BE2C (cell line): ENCODE results near the gene ARHGEF39.

Experiments
- DNase-seq: peaks from one replicate; pipeline ENCODE4 v3.0.0-alpha.2; 2020
- H3K27me3 ChIP-seq: fragments of 250-450 bp; sonication (Bioruptor Pico); 2 replicates; pipeline ENCODE4 v1.5.1; 2020; ENCODE audit warnings: mild to moderate bottlenecking
- H3K36me3 ChIP-seq: fragments of 250-450 bp; sonication (Bioruptor Pico); 2 replicates; pipeline ENCODE4 v1.5.1; 2020; ENCODE audit warnings: mild to moderate bottlenecking
- H3K4me1 ChIP-seq: fragments of 250-450 bp; sonication (Bioruptor Pico); 2 replicates; pipeline ENCODE4 v1.5.1; 2020
- H3K4me3 ChIP-seq: 2 replicates; pipeline ENCODE4 v1.5.1; 2011; ENCODE audit warnings: low read depth, low read length
- H3K9me3 ChIP-seq: fragments of 250-450 bp; sonication (Bioruptor Pico); 2 replicates; pipeline ENCODE4 v1.5.1; 2020
- CTCF ChIP-seq: IDR thresholded peaks from 2 replicates; pipeline ENCODE4 v1.5.1; 2012; ENCODE audit warnings: mild to moderate bottlenecking, low read depth, low read length

ARHGEF39 gene

GRCh38 chr9:35618854-35619799 is 45.9 kb downstream of the ARHGEF39 start:
- no peak for TF ChIP-seq CTCF
- Histone ChIP-seq H3K9me3 (no peaks in the 10 kb centered on the region), H3K36me3 (no peaks in the 10 kb centered on the region), H3K4me3 (no peak overlapping the region), H3K4me1 (no peaks in the 10 kb centered on the region), H3K27me3 (peaks cover 6% of the 10 kb centered on the region)
- no peak for DNase-seq

GRCh38 chr9:35618325-35618727 is 46.7 kb downstream of the ARHGEF39 start, which contains the start of gene CD72:
Gene CD72 (minus strand): TSS chr9:35618413. CDS start chr9:35618303, 110 bp downstream.
- no peak for TF ChIP-seq CTCF
- Histone ChIP-seq H3K27me3 (peaks cover 6% of the 10 kb centered on the region), H3K9me3 (no peaks in the 10 kb centered on the region), H3K36me3 (no peaks in the 10 kb centered on the region), H3K4me1 (no peaks in the 10 kb centered on the region), H3K4me3 (peak within 1 kb of the TSS; percentile 54)
- no peak for DNase-seq

- Histone ChIP-seq H3K9me3 (no peaks in the 10 kb centered on the region), H3K36me3 (no peaks in the 10 kb centered on the region), H3K4me3 (peak overlapping the region; percentile 54), H3K27me3 (peaks cover 6% of the 10 kb centered on the region), H3K4me1 (no peaks in the 10 kb centered on the region)
- TF ChIP-seq CTCF = no peak
- no peak for DNase-seq
Measured at GRCh38 chr9:35617548-35617947, 47.4 kb downstream of the ARHGEF39 start.

- peak overlapping the region; percentile 54 for H3K4me3 ChIP-seq
- peak; percentile 61 for DNase-seq
- TF ChIP-seq CTCF = peak; percentile 6; the same call in 1 of the 2 replicates
Measured at GRCh38 chr9:35616681-35617459, 48.1 kb downstream of the ARHGEF39 start.

GRCh38 chr9:35615981-35616680 is 48.9 kb downstream of the ARHGEF39 start:
- DNase-seq = no peak
- H3K4me1 ChIP-seq = no peaks in the 10 kb centered on the region
- no peak for TF ChIP-seq CTCF
- no peaks in the 10 kb centered on the region for H3K9me3 ChIP-seq
- no peaks in the 10 kb centered on the region for H3K36me3 ChIP-seq
- no peak overlapping the region for H3K4me3 ChIP-seq
- H3K27me3 ChIP-seq = peaks cover 6% of the 10 kb centered on the region

More at GRCh38 chr9:35616681-35617459, 48.1 kb downstream of the ARHGEF39 start:
- Histone ChIP-seq H3K4me1 (no peaks in the 10 kb centered on the region), H3K9me3 (no peaks in the 10 kb centered on the region), H3K36me3 (no peaks in the 10 kb centered on the region), H3K27me3 (peaks cover 6% of the 10 kb centered on the region)
